ENCODE results near the gene NRXN2.

The NRXN2 gene

DNA sequence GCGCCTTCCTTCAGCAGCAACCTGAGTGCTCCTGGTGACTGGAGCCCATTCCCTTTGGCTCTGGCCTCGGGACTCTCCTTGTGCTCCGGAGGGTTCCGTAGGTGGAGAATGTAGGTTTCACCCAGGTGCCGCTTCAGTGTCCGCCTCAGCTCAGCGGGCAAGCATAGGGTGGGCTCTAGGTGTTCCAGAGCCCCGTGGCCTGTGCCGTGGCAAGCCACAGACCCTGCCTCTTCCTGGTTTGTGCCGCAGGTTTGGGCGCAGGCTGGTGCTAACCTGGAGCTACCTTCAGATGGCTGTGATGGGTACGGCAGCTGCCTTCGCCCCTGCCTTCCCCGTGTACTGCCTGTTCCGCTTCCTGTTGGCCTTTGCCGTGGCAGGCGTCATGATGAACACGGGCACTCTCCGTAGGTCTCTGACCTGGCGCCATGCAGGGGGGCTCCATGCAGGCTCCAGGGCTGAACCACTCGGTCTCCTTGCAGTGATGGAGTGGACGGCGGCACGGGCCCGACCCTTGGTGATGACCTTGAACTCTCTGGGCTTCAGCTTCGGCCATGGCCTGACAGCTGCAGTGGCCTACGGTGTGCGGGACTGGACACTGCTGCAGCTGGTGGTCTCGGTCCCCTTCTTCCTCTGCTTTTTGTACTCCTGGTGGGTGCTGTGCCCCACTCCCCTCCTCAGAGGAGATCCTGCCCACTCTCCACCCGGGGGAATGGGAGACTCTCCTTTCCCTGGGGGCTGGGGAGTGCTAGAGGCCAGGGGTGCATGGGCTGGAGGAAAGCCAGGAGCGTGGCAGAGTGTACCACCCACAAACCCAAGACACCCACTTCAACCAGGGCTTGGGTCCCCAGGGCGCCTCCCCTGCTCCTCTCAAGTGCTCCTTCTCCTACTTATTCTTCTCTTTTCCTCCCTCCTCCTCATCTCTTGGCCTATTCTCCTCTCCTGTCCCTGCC lies 129.6 kb downstream of the NRXN2 start:
- no peak for TF ChIP-seq CTCF (IDR thresholded peaks at IDR 0.05; ENCODE audit: extremely low read depth, missing control alignments)

GRCh38 chr11:64592656-64593055 lies 130.3 kb downstream of the NRXN2 start:
- DNase-seq (ENCODE audit: low spot score) = no peak
- TF ChIP-seq CTCF (IDR thresholded peaks at IDR 0.05; ENCODE audit: extremely low read depth, missing control alignments) = no peak

More for the DNA sequence above, 129.6 kb downstream of the NRXN2 start:
- DNase-seq (ENCODE audit: low spot score) = no peak

- no peak for DNase-seq (ENCODE audit: low spot score)
- TF ChIP-seq CTCF (IDR thresholded peaks at IDR 0.05; ENCODE audit: extremely low read depth, missing control alignments) = no peak
Measured at GRCh38 chr11:64592234-64592615, 130.8 kb downstream of the NRXN2 start.

DNA sequence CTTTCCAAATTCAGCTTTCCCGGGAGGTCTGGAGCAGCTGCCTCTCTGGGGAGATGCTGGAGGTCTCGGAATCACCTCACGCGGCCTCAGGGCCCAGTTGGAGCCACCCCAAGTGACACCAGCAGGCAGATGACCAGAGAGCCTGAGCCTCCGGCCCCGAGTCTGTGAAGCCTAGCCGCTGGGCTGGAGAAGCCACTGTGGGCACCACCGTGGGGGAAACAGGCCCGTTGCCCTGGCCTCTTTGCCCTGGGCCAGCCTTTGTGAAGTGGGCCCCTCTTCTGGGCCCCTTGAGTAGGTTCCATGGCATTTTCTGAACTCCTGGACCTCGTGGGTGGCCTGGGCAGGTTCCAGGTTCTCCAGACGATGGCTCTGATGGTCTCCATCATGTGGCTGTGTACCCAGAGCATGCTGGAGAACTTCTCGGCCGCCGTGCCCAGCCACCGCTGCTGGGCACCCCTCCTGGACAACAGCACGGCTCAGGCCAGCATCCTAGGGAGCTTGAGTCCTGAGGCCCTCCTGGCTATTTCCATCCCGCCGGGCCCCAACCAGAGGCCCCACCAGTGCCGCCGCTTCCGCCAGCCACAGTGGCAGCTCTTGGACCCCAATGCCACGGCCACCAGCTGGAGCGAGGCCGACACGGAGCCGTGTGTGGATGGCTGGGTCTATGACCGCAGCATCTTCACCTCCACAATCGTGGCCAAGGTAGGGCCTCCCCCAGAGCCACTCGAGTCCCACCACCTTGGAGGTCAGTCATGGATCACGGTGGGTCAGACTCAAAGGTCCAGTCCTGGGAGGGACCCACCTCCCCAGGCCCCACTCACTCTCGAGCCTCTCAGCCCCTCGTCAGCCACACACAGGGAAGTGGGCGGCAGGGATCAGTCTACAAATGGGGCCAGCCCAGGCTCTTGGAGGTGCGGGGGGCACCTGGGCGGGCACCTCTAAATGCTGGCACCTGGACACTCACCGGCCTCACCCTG lies 131.5 kb downstream of the NRXN2 start:
- DNase-seq (ENCODE audit: low spot score) = no peak
- TF ChIP-seq CTCF (IDR thresholded peaks at IDR 0.05; ENCODE audit: extremely low read depth, missing control alignments) = no peak

GRCh38 chr11:64590763-64591221 lies 132.2 kb downstream of the NRXN2 start, which contains the start of gene SLC22A12:
TSS of gene SLC22A12 (plus strand) at chr11:64591220. CDS start at chr11:64591557, 337 bp downstream.
- no peak for TF ChIP-seq CTCF (IDR thresholded peaks at IDR 0.05; ENCODE audit: extremely low read depth, missing control alignments)
- no peak for DNase-seq (ENCODE audit: low spot score)

- TF ChIP-seq CTCF (IDR thresholded peaks at IDR 0.05; ENCODE audit: extremely low read depth, missing control alignments) = no peak
- DNase-seq (ENCODE audit: low spot score) = no peak
Measured at GRCh38 chr11:64588701-64589100, 134.3 kb downstream of the NRXN2 start.
